GM21367 (cell line): ENCODE results near the gene ARIH1.
A peak's percentile ranks its signal among the peaks of the same experiment; 100 is the strongest.
"Not testable (repeated sequence)": the region's sequence is repeated elsewhere in the genome, so short reads cannot be mapped to it uniquely, and the experiment has no call there.

Source experiments
- ATAC-seq: cut with Tn5 transposase; IDR thresholded peaks from one replicate; pipeline ENCODE4 v1.9.1; 2021; ENCODE audit not compliant: unreplicated experiment

ARIH1 gene, protein sequence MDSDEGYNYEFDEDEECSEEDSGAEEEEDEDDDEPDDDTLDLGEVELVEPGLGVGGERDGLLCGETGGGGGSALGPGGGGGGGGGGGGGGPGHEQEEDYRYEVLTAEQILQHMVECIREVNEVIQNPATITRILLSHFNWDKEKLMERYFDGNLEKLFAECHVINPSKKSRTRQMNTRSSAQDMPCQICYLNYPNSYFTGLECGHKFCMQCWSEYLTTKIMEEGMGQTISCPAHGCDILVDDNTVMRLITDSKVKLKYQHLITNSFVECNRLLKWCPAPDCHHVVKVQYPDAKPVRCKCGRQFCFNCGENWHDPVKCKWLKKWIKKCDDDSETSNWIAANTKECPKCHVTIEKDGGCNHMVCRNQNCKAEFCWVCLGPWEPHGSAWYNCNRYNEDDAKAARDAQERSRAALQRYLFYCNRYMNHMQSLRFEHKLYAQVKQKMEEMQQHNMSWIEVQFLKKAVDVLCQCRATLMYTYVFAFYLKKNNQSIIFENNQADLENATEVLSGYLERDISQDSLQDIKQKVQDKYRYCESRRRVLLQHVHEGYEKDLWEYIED

GRCh38 chr15:72473614-72474465, at the start of gene ARIH1:
Gene ARIH1, plus strand, starts transcription at chr15:72474330. Its CDS starts 310 bp downstream, at chr15:72474640.
- peak; percentile 73 for ATAC-seq

DNA sequence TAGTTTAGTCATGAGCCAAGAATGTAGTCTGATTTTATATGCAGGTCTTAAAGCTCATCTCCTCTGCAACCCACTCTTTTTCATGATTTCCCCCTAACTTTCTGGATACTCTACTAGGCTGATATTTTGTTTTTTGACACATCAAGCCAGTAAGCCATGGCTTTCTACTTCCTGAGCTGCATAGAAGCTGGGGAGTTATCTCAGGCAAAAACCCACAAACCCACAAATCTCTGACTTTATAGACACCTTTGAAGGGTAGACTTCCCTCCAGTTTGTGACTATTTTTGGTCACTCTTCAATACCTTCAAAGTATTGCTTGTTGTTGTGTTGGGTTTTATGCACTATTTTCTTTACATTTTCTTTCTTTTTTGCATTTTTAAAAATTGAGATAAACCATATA, 47.4 kb upstream of the ARIH1 start:
- ATAC-seq = no peak

- ATAC-seq = no peak
Observed at GRCh38 chr15:72437650-72438316, 36.3 kb upstream of the ARIH1 start.

DNA sequence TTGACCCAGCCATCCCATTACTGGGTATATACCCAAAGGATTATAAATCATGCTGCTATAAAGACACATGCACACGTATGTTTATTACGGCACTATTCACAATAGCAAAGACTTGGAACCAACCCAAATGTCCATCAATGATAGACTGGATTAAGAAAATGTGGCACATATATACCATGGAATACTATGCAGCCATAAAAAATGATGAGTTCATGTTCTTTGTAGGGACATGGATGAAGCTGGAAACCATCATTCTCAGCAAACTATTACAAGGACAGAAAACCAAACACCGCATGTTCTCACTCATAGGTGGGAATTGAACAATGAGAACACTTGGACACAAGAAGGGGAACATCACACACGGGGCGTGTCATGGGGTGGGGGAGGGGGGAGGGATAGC, 31.3 kb upstream of the ARIH1 start:
- not testable (repeated sequence) for ATAC-seq

GRCh38 chr15:72445426-72445825, 28.7 kb upstream of the ARIH1 start:
- ATAC-seq = no peak

DNA sequence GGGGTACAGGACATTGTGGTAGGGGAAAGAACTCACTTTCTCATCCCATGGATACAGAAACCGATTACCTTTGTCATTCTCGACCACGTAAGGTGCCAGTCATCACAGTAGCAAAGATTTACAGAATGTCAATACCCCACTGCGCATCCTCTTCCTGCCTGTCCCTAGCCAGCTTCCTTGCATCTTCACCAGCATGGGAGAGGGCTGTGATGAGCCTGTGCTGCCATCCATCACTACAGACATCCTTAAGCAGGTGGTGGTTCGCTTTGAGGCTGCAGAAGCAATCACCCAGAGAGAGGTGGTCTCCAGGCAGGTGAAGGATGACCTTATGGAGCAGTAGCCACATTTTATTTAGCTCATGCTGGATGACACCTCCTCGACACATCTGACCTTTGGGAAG, 23.3 kb upstream of the ARIH1 start:
- ATAC-seq = no peak

GRCh38 chr15:72451224-72451623, 22.9 kb upstream of the ARIH1 start:
- ATAC-seq = no peak

- ATAC-seq = no peak
Observed at GRCh38 chr15:72456684-72457083, 17.4 kb upstream of the ARIH1 start.

- ATAC-seq = no peak
Observed at GRCh38 chr15:72460402-72460801, 13.7 kb upstream of the ARIH1 start.

- ATAC-seq = no peak
Observed at GRCh38 chr15:72463702-72464101, 10.4 kb upstream of the ARIH1 start.

- no peak for ATAC-seq
Observed at GRCh38 chr15:72464251-72464650, 9.9 kb upstream of the ARIH1 start.

- ATAC-seq = no peak
Observed at GRCh38 chr15:72468103-72468502, 6.0 kb upstream of the ARIH1 start.

DNA sequence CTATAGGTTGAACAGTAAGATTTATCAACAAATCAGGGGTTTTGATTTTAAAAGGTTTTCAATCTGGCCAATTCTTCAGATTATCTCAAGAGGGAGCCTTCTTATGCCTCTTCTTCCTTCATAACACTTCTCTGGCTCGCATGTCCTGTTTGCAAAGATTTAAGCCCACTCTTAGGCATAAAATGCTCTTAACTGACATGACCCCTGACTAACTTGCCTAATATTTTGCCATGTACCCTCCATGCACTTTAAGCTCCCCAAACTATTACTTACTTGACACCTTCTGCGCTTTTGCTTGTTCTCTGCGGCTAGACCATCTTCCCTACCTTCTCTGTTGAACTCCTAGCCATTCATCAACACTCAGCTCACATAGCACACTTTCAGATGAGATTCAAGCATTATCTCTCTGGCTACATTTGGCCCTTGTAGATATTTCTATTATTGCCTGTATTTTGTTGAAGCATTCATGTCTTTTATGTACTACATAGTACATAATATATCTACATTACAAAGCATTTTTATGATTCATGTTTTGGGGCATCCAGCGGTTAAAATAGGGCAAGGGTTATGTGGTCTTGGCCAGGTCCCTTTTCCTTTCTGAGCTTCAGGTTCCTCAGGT, 1.0 kb upstream of the ARIH1 start:
- ATAC-seq = no peak

DNA sequence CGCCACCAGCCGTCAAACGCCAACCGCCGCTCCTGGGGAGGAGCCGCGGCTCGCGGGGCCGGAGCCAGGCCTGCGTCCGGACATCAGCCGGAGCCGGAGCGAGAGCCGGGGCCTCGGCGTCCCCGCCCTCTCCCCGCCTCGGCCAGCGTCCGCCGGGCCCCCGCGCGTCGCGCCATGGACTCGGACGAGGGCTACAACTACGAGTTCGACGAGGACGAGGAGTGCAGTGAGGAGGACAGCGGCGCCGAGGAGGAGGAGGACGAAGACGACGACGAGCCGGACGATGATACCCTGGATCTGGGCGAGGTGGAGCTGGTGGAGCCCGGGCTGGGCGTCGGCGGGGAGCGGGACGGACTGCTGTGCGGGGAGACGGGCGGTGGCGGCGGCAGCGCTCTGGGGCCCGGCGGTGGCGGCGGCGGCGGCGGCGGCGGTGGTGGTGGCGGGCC, 359 bp downstream of the ARIH1 start:
- peak; percentile 11 for ATAC-seq

DNA sequence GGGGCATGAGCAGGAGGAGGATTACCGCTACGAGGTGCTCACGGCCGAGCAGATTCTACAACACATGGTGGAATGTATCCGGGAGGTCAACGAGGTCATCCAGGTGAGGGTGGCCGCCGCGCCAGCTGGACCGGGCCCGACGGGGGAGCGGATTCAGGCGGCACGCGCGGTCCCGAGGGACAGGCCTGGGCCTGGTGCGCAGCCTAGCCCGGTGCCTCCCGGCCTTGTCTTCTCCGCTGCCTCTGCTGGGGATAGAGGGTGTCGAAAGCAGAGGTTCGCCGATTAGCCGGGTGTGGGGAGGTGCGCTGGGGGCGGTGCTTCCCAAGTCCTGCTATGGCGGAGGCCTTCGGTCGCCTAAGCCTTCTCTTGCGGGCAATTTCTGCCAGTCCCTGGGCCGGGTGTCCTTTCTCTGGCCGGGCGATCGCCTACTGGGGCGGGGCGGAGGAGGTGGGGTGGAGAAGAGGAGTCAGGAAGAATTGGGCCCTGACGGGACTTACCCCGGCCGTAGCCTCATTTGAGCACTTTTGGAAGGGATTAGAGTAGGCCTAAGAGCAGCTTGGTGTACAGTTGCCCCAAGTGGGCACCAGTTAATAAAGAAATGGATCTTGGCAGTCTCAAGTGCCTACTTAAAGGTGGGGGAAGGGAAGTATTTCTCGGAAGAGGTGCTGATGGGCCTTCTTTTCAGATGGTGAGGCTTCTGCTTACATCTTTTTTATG, 940 bp downstream of the ARIH1 start:
- ATAC-seq = peak; percentile 24

- ATAC-seq = no peak
Observed at GRCh38 chr15:72475674-72476073, 1.5 kb downstream of the ARIH1 start.

GRCh38 chr15:72476330-72476729, 2.2 kb downstream of the ARIH1 start:
- not testable (repeated sequence) for ATAC-seq

DNA sequence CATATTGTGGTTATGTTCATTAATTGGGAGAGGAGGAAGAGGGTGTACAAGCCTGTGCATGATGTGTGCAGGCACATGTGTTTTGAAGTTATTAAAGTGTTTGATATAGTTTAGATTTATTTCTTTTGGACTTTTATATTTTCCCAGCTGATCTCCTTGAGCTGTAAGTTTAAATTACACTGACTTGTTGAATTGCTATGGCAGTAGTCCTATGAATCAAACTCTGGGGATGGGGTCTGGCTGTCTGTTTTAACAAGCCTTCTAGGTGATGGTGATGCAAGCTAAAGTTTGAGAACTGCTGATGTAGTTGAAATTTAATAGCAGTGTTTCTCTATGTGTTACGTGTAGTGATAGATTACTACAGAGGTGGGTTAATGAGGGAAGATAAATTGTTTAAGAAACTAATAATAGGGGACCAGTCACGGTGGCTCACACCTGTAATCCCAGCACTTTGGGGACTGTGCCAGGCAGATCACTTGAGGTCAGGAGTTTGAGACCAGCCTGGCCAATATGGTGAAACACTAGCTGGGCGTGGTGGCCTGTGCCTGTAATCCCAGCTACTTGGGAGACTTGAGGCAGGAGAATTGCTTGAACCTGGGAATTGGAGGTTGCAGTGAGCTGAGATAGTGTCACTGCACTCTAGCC, 7.0 kb downstream of the ARIH1 start:
- no peak for ATAC-seq

DNA sequence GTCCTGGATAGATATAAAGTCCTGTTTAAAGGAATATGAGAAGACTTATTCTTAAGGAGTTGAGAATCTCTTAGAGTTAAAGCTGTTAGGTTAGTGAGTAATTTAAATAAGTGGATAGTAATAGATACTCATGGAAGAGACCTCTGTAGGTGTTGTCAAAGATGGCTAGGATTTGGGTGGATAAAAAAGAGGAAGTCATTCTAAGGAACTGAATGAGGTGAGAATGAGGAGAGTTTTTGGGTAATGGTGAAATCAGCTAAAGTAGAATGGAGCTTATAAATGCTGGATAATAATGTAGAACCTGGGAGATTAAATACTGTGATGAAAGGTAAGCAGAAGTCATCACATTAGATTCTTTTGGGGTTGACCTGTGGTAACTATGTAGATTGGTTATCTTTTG, 8.1 kb downstream of the ARIH1 start:
- no peak for ATAC-seq

- no peak for ATAC-seq
Observed at GRCh38 chr15:72483279-72483678, 9.1 kb downstream of the ARIH1 start.
